LNCaP clone FGC (cell line): ENCODE results near the gene HEMK1.
A peak's percentile ranks its signal among the peaks of the same experiment; 100 is the strongest.

Experiments used
- DNase-seq: peaks from one replicate; pipeline ENCODE4 v3.0.0-alpha.2; 2011; ENCODE audit warnings: low read depth
- H3K4me3 ChIP-seq: 2 replicates; pipeline ENCODE4 v1.5.1; 2011; ENCODE audit warnings: mild to moderate bottlenecking, low read depth, low read length, control low read depth
- TF ChIP-seq, protein P1 (sequence below): IDR thresholded peaks from 2 replicates; pipeline ENCODE4 v1.5.1; 2012; ENCODE audit warnings: mild to moderate bottlenecking; ENCODE audit not compliant: control insufficient read depth, insufficient read depth; ENCODE audit errors: extremely low read depth

Gene HEMK1

DNA sequence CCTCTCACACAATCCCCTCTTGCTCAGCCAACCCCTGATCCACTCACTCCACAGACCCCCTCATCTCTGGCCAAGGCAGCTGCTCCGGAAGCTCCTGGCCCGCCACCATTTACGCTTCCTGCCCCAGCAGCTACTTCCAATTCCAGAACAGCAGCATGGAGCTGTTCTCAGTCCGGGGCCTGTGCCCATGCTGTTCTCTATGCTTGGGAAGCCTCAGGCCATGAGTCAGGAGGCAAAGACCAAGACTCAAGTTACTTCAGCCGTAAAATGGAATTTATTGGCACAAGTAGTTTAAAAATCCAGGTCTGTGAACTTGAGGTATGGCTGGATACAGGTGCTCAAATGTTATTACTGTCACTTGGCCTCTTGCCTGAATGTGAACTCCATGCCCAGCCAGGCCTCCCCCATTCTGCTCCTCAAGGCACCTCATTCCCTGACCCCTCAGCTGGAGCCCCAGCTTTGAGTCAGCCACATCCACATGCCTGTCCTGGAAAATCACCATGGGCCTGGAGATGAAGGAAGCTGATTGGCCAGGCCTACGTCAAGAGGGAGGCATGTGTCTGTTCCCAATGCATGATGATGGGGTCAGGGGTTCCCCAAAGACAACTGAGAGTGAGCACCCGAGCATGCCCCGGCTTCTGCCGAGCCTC, 34.5 kb upstream of the HEMK1 start:
- TF ChIP-seq, protein P1, sequence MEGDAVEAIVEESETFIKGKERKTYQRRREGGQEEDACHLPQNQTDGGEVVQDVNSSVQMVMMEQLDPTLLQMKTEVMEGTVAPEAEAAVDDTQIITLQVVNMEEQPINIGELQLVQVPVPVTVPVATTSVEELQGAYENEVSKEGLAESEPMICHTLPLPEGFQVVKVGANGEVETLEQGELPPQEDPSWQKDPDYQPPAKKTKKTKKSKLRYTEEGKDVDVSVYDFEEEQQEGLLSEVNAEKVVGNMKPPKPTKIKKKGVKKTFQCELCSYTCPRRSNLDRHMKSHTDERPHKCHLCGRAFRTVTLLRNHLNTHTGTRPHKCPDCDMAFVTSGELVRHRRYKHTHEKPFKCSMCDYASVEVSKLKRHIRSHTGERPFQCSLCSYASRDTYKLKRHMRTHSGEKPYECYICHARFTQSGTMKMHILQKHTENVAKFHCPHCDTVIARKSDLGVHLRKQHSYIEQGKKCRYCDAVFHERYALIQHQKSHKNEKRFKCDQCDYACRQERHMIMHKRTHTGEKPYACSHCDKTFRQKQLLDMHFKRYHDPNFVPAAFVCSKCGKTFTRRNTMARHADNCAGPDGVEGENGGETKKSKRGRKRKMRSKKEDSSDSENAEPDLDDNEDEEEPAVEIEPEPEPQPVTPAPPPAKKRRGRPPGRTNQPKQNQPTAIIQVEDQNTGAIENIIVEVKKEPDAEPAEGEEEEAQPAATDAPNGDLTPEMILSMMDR: no peak
- H3K4me3 ChIP-seq: no peak overlapping the region
- no peak for DNase-seq

DNA sequence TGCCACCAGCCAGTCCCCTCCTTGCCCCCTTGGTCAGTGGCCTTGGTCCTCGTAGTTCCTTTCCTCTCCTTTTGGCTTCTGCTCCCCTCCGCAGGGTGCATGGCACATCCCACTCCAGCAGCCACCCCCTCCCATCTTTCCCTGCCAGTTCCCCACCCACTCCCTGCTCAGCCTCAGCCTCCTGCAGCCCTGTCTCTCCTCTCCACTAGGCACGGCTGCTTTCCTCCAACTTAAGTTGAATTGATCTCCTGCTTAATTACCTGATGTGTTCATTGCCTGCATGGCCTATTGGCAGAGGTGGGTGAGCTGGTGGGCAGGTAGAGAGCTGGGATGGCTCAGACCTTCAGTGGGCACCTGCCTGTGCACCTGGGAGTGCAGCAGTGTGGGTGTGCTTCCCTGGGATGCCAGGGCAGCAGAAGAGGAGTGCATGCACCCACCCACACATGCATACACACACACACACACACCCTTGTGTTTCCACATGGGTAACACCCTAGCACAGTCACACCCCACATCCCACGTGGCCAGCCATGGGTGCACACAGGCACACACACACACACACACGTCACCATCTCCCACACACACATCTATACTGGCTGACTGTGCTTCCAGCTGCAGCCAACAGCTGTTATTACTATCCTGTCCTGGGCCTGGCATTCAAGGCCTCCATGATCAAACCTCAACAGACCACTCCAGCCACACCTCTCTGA, 32.7 kb upstream of the HEMK1 start:
- TF ChIP-seq, protein P1: no peak
- H3K4me3 ChIP-seq: no peak overlapping the region
- no peak for DNase-seq

DNA sequence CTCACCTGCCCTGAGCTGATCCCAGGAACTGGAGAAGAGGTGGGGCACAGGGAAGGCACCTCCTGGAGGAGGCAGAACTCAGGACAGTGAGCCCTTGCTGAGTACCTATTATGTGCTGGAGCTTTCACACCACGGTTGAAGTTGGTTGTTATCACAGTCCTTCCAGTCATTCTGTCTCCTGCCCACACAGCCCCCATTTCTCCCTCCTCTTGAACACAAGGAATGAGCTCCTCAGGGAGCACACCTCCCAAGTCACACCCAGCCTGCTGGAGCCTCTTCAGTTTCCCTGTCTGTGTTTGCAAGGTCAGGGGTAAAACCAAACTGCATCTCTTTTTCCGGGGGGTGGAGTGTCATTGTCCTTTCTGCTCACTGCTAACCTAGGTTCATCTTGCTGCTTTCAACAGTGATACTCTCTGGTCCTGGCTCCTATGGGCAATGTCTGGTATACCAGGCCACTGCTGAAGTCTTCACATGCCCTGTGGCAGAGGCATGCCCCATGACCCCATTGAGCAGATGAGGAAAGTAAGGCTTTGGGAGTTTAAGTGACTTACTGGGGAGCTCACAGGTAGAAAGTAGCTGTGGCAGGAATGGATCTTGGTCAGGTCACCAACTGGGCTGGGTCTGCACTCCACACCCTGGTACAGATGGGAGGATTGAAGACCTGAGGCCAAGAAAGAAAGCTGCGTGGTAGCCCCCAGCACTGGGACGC, 31.7 kb upstream of the HEMK1 start:
- TF ChIP-seq, protein P1: no peak
- no peak for DNase-seq
- no peak overlapping the region for H3K4me3 ChIP-seq

DNA sequence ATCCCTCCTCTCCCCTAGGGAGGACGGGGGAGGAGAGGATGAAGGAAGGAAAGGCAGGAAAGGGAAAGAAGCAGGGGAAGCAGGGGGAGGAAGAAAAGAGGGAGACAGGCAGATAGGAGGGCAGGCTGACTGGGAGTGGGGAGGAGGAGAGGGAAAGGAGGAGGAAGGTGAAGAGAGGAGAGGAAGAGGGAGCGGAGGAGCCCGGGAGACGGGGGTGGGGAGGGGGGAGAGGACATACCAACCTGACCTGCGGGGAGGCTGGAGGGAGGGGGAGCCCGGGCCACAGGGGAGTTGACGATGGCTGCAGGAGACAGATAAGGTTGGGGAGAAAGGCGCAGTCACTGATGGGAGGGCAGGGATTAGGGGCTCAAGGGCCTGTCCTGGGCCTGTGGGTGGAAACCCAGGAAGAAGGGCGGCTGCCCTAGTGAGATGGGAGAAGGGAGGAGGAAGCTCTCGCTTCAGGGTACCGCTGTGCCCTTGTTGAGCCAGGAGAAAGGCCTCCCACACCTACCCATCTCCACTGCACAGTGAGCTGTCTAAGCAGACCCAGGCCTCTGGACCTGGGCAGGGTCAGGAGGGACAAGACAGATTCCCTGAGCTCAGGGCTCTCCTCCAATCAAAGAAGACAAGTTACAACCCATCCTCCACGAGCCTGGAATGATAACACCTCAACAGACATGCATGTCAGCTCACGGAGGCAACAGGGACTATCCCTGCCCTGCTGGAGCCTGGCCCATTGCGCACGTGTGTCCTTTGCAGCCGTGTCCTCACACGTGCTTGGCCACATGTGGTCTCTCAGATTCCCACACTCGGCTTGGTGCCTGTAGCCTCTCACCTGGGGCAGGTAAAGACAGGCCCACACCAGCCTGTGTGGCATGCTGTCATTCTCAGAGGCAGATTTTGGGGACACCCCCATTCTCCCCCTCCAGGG, 29.7 kb upstream of the HEMK1 start:
- no peak for DNase-seq
- no peak overlapping the region for H3K4me3 ChIP-seq
- TF ChIP-seq, protein P1: no peak

DNA sequence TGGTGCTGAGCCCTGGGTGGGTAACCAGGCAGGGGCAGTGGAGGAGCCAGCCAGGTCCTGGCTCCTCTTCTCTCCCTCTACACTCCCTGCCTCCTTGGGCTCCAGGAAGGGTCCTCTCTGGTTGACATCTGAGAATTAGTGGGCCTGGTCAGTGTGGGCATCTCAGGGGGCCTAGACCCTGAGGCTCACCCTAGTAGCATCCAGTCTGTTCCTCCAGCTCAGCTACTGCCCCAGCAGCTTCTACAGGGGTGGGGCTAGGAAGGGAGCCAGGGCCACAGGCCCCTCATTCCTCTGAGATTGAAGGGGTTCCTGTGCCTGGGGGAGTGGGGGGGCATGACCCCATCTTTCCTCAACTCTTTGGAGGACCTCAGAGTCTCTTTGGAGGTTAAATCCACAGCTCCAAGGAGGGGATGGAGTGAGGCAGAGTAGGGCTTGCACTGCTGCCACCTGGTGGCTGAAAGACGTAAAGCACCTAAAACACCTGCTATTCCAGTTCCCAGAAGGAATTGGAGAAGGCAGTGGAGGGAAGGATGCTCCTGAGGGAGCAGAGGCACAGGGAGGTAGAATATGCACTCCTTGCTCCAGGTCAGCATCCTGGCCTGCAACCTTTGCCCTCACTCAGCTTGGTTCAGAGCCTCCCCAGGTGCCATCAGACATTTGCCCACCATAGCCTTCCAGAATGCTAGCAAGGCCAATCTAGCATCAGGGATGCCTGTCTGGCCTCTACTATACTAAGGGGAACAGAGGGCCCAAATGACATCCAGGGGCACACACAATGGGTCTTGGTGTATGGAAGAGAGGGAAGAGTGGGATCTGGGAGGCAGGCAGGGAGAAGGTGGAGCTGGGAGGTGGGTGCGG, 26.9 kb upstream of the HEMK1 start:
- no peak for DNase-seq
- H3K4me3 ChIP-seq: no peak overlapping the region
- TF ChIP-seq, protein P1: peak; percentile 94

- no peak overlapping the region for H3K4me3 ChIP-seq
- TF ChIP-seq, protein P1: no peak
- no peak for DNase-seq
Observed at GRCh38 chr3:50545781-50546180, 23.5 kb upstream of the HEMK1 start.
